HepG2 (cell line): Measurements from ENCODE around the gene ZBTB46. TPM values are rescaled to one million over a fixed set of nuclear protein-coding genes. Genes with fewer than 3 reads are reported as not detected.

ENCODE experiments used
- AHDC1 ChIP-seq: sonication (generic); formaldehyde crosslinking; IDR thresholded peaks from 2 replicates; pipeline ENCODE4 v1.5.1; 2020; ENCODE audit warnings: mild to moderate bottlenecking, missing genetic modification reagents, borderline replicate concordance
- EP300 ChIP-seq, 3 experiments: sonication (generic) in 1 of 3; formaldehyde crosslinking in 1 of 3; IDR thresholded peaks; 2 replicates each; pipeline versions ENCODE4 v1.5.1 to v1.6.1; 2011 to 2020; ENCODE audit warnings: low read depth in 2 of 3, low read length in 2 of 3, borderline replicate concordance in 1 of 3, improper control_type of control experiment in 1 of 3, mild to moderate bottlenecking in 1 of 3, missing genetic modification reagents in 1 of 3, moderate library complexity in 1 of 3
- NCOR1 ChIP-seq: fragments of 200-600 bp; sonication (generic); IDR thresholded peaks from 2 replicates; pipeline ENCODE4 v1.7.0; 2017; ENCODE audit warnings: antibody characterized with exemption, low read length, borderline replicate concordance
- PRDM15 ChIP-seq: sonication (generic); formaldehyde crosslinking; IDR thresholded peaks from 2 replicates; pipeline ENCODE4 v1.4.0; 2020; ENCODE audit warnings: missing genetic modification reagents
- TARDBP ChIP-seq: sonication (generic); formaldehyde crosslinking; IDR thresholded peaks from 2 replicates; pipeline ENCODE4 v1.8.0; 2022; ENCODE audit warnings: mild to moderate bottlenecking, missing genetic modification reagents
- ZBTB43 ChIP-seq: sonication (generic); formaldehyde crosslinking; conservative IDR thresholded peaks from 2 replicates; pipeline ENCODE4 v1.4.0; 2020; ENCODE audit warnings: missing genetic modification reagents
- ZKSCAN8 ChIP-seq: IDR thresholded peaks from 2 replicates; pipeline ENCODE4 v1.6.1; 2016; ENCODE audit warnings: borderline replicate concordance, missing genetic modification reagents, missing compliant biosample characterization
- ZNF331 ChIP-seq: sonication (generic); formaldehyde crosslinking; IDR thresholded peaks from 2 replicates; pipeline ENCODE4 v1.4.0; 2020; ENCODE audit warnings: missing genetic modification reagents
- ZNF609 ChIP-seq: sonication (generic); formaldehyde crosslinking; IDR thresholded peaks from 2 replicates; pipeline ENCODE4 v1.4.0; 2020; ENCODE audit warnings: mild to moderate bottlenecking, missing genetic modification reagents, borderline replicate concordance
- ZNF766 ChIP-seq: sonication (generic); formaldehyde crosslinking; IDR thresholded peaks from 2 replicates; pipeline ENCODE4 v1.5.0; 2020; ENCODE audit warnings: missing genetic modification reagents, borderline replicate concordance
- polyA plus RNA-seq, 8 experiments: library from polyadenylated mRNA; depleted of rRNA in 3 of 8; stranded (reverse) in 7 of 8; unstranded in 1 of 8; fragments of >200 nt; fragmentation: Illumina TruSeq in 4 of 8; extraction: Trizol in 4 of 8; gene quantifications; 2 replicates each; pipeline versions ENCODE4 v1.2.1 to v1.2.3, GENCODE V29; 2011 to 2016; ENCODE audit warnings: low read depth in 4 of 8, missing spikeins in 1 of 8, mixed read lengths in 1 of 8; ENCODE audit not compliant: insufficient read depth in 1 of 8
- total RNA-seq, 5 experiments: library from RNA; depleted of rRNA; stranded (reverse); fragments of >200 nt; fragmentation: Illumina TruSeq; extraction: Trizol; gene quantifications; 2 replicates each; pipeline ENCODE4 v1.2.3, GENCODE V29; 2016; ENCODE audit warnings: low read depth in 1 of 5

Gene ZBTB46
- total and polyA plus RNA-seq, 2 of the 13 experiments (the other 11 are each of a cell fraction or from before 2014, with no cell fraction given) = 1.6 to 13.5 TPM

- no peak for TF ChIP-seq ZBTB43 (CRISPR knock-in tag)
- no peak for TF ChIP-seq ZNF331 (CRISPR knock-in tag)
- no peak for TF ChIP-seq ZKSCAN8
- TF ChIP-seq TARDBP (CRISPR knock-in tag) = no peak
- peak; percentile 35; the same call in 1 of the 2 replicates for TF ChIP-seq ZNF609 (CRISPR knock-in tag)
- TF ChIP-seq AHDC1 = no peak
- no peak; the same call in 1 of the 2 replicates for TF ChIP-seq ZNF766
- no peak for TF ChIP-seq PRDM15 (CRISPR knock-in tag)
- TF ChIP-seq EP300 (IDR thresholded peaks at IDR 0.05; ENCODE audit: low read depth in 2 of 2, low read length in 2 of 2) = 0 out of 4 replicates have a peak, but pooled peaks of 1 of the 2 experiments have one; percentile 25
- peak; percentile 25; the same call in 1 of the 2 replicates for TF ChIP-seq EP300 (CRISPR knock-in tag; IDR thresholded peaks at IDR 0.05; ENCODE audit: borderline replicate concordance)
- no peak for TF ChIP-seq NCOR1
Observed at GRCh38 chr20:63833776-63834490, 2.9 kb upstream of the ZBTB46 start (continued).
